Occipital lobe (tissue), 2 donors: Measurements from ENCODE around the gene DDR1. TPM values are rescaled to one million over a fixed set of nuclear protein-coding genes. Genes with fewer than 3 reads are reported as not detected.

Source experiments
- DNase-seq: peaks from one replicate; lab custom pipeline; 2025; lab: John Stamatoyannopoulos, UW
- total RNA-seq: library from RNA; depleted of rRNA; stranded (reverse); fragments of >200 nt; gene quantifications from one replicate; pipeline ENCODE4 v1.2.3, GENCODE V29; 2014

DDR1 gene
- total RNA-seq, 1 donor from 2014 or later: 108 TPM

DNA sequence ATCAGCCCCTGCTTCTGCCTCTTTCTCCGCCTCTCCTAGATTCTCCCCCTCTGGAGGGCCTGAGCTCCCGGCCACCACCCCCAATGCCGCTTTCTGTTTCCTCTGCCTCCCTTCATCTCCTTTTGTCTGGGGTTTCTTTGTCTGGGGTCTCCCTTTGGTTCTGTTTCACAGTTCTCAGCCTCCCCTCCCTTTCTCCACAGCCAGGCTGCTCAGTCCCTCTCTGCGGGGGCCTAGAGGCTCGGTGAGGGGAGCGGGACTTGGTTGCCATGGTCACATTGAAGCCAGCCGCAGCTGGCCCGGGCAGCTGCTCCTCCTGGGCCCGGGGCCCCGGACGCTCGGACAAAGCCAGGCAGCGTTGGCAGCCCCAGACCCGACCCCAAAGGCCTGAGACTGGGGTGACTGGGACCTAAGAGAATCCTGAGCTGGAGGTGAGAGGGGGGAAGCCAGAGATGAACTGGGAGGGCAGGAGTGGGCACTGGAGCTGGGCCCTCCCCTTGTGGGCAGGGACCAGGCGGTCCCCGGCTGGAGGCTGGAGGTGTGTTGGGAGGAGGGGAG lies 3.5 kb upstream of the DDR1 start:
- DNase-seq: peak; percentile 38

GRCh38 chr6:30881392-30882203 lies 2.7 kb upstream of the DDR1 start:
- no peak for DNase-seq

DNA sequence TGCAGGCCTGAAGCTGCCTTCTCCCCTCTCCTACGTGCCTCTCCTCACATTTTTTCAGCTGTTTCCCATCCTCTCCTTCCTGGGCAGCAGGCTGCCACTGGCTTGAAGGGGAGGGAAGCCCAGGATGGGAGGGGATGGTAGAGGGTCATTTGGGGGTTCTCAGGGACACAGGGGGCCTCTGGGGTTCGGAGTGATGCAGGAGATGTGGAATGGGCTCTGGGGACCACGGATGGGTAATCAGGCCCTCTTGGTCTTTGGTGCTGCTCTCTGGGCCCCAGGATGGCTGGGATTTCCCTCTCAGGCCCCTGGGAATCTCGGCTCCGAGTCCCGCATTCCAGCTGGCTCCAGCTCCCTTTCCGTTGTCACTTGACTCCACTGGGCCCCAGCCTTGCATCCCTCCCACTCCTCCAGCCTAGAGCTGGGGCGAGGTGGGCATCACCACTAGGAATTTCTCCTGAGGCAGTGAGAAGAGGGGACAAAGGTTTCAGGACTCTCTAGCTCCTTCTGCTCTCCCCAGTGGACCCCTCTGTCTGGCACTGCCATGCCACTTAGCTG lies 2.0 kb upstream of the DDR1 start:
- DNase-seq: no peak

DNA sequence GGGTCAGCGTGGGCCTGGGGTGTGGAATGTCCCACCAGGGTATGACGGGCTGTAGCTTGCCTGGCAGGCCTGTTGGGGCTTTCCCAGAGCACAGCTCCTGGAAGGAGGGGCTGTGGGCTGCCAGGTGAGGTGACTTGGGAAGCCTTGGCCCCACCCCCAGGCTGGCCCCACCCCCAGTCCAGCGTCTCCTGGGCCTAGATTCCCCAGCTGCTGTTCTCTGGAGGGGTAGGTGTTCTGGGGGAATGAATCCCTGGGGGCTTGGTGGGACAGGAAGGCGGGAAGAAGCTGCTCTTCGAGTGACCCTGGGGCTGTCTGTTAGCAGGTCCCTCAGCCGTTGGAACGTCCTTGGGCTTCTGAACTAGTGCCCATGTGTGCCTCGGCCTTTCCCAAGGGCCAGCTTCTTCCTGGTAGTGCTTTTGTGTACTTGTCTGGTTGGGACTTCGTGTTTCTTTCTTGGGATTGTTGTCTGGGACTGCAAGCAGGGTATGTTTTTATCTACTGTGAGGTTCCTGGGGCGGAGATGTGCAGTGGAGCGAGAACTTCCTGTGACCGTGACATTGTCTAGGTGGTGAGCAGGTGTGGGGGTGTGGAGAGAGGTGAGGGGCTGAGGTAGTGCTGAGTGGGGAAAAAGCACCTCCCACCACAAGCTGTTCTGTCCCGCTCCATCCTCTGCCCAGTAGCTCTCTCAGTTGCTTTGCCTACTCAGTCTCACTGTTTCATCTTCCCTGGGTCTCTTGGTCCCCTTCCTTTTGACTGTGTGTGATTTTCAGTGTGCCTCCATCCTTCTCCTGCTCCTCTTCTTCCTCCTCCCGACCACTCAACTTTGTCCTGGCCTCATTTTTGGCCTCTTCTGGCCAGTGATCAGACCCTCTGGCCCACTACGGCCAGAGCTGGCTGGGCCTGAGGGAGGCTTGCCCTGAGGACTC lies 1.3 kb upstream of the DDR1 start:
- no peak for DNase-seq

DNA sequence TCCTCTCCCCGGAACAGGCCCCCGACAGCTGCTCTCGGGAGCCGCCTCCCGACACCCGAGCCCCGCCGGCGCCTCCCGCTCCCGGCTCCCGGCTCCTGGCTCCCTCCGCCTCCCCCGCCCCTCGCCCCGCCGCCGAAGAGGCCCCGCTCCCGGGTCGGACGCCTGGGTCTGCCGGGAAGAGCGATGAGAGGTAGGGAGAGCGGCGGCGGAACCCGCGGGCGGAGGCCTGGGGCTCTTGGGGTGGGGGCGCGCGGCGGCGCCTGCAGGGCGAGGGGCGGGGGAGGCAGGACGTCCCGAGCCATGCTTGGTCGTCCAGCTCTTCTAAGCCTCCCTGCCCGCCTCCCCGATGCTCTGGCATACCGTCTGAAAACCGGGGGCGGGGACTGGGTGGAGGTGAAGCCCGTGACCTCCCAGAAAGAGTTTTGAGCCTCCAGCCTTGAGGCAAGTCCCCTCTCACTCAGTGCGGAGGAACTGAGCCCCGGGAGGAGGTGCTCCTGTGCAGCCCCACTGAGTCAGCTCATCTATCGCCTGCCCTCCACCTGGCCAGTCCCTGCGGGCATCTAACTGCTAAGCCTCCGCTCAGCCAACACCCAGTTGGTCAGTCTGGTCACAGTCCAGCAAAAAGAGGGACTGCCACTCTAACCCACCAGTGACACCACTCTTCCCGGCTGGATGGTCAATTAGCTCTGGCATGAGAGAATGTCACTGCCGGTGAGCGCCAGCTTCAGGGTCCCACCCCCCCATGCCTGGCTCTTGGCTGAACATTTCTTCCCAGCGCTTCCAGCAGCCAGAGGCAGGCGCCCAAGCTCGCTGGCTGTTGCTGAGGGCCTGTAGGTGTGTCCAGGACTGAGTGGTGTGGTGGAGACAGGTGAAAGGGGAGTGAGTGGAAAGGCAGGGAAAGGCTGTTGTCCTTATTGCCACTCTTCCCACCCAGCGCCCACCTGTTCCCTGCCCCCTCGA lies 482 bp downstream of the DDR1 start:
- peak; percentile 56 for DNase-seq

GRCh38 chr6:30885481-30885998 lies 1.2 kb downstream of the DDR1 start:
- DNase-seq: peak; percentile 56

DNA sequence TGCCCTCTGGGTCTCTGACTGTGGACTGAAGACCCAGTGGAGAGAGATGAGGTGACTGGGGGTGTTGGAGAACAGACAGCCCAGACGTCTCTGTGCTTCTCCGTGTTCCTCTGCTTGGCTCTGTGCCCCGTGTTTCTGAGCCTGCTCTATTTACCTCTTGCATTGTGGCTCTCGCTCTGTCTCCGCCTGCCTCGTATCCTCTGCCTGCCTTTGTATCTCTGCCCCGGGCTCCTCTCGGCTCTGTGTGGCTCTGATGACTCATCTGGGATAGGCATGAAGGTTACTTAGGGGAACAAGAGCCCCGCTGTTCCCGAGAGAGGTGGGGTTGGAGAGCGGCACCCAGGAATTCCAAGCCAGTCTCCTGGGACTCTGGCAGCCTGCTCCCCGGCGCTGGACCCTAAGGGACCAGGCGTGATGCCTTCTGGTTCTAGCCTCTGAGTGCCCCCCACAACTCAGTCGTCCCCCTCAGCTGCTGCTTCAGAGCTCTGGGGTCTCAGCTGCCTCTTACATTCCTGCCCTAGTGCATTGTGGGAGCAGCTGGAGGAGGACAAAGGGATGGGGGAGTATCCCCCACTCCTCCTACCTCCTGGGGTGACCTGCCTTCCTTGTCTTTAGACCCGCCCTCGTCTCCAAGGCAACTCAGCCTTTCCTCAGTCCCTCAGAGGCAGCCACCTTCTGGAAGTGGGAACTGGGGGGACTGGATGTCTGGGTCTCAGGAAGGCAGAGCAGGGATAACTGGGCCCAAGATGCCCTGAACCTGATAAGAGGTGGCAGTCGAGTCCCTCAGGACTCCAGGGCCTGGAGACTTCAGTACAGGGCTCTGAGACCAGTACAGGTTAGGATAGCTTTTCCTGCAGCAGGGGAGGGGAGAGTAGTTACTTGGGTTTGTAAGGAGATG lies 1.9 kb downstream of the DDR1 start:
- DNase-seq: peak; percentile 77

DNA sequence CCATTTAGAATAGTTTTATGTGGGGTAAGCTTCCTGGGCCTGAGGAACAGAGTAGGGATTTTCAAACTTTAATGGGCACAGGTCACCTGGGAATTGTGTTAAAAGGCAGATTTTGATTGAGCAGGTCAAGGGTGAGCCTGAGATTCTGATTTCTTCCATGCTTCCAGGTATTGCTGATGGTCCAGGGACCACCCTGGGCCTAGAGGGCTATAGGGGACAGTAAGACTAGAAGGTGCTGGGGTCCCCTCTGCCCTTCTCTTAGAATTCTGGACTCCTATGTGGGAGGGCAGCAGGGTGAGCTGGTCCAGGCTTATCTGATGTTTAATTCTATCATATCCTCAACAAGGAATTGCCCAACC lies 2.6 kb downstream of the DDR1 start:
- DNase-seq: no peak

DNA sequence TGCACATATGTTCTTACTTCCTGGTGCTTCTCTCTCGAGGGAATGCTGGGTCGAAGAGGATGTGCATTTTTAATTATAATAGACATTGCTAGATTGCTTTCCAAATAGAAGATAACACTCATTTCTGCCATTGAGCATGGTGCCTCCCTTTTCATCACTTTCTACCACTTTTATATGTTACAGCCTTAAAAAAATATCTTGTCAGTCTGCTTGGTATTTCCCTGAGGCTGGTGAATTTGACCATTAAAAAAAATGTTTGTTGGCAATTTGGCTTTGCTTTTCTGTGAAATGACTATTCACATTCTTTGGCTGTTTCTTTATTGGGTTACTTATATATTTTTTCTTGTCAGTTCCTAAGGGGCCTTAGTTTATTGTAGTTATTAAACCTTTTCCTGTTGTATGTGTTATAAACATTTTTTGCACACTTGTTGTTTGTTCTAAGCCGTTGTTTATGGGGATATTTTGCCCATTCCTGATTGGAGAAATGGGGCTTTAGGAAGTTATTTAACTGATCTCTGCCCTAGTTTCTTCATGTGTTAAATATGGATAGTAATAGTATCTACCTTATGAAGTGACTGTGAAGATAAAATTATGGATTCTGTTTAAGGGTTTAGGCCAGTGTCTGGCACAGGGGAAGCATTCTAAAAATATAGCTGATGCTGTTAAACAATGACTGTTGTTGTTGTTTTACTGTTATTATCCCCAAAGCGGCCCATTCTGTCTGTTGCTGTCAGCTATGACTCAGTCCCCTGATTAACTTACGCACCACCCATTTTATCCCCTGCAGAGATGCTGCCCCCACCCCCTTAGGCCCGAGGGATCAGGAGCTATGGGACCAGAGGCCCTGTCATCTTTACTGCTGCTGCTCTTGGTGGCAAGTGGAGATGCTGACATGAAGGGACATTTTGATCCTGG lies 3.8 kb downstream of the DDR1 start:
- peak; percentile 28 for DNase-seq

DNA sequence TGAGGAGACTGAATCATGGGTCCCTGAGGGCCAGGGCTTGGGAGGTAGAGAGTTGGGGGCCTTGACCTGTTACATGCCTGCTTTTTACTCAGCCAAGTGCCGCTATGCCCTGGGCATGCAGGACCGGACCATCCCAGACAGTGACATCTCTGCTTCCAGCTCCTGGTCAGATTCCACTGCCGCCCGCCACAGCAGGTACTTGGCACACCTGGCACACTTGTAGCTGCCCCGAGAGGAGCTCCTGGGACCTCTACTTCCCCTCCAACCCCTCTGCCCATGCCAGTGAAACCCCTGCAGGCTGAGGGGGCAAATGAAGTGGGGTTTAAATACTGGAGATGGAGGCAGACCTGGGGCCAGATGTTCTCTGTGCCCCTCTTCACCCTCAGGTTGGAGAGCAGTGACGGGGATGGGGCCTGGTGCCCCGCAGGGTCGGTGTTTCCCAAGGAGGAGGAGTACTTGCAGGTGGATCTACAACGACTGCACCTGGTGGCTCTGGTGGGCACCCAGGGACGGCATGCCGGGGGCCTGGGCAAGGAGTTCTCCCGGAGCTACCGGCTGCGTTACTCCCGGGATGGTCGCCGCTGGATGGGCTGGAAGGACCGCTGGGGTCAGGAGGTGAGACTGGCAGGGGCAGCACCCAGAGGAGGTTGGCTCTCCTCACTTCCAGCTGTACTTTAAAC lies 4.6 kb downstream of the DDR1 start:
- no peak for DNase-seq

DNA sequence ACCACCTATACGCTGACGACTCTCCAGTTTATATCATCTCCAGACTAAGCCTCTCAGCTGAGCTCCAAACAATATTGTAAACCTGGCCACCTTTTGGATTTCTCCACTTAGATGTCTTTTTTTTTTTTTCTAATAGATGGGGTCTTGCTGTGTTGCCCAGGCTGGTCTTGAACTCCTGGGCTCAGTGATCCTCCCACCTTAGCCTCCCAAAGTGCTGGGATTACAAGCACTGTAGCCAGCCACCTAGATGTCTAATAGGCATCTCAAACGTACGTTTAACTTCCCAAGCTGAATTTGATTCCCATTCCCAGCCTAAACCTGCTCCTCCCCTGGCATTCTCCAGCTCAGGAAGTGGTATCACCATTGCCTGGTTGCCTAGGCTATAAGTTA lies 5.2 kb downstream of the DDR1 start:
- DNase-seq: no peak

DNA sequence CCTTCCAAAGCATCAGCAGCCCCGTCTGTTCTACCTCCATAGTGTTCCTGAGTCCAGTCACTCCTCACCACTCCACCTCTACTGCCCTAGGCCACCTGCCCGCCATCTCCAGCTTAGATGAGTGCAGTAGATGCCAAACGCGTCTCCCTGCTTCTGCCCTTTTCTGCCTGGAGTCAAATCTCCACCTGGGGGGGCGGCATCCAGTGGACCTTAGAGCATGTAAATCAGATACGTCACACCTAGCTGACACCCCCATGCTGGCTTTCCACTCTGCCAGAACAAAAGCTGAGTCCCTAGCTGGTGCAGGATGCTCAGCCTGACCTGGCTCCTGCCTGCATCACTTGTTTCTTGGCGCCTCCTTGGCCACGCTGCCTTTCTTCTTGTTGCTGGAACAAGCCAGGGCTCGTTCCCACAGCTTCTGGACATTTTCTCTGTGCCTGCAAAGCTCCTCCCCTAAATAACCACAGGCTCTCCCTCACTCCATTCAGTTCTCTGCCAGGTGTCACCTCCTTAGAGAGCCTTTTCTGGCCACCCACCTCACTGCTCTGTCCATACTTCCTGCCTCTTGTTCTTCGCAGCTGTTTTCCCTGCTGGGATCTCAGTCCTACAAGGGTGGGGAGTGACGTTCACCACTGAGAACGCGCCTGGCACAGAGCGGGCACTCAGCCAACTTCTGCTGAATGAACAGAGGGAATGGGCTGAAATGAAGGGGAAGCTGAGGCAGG lies 5.8 kb downstream of the DDR1 start:
- peak; percentile 60 for DNase-seq

- no peak for DNase-seq
Measured at GRCh38 chr6:30890646-30891449, 6.5 kb downstream of the DDR1 start.

DNA sequence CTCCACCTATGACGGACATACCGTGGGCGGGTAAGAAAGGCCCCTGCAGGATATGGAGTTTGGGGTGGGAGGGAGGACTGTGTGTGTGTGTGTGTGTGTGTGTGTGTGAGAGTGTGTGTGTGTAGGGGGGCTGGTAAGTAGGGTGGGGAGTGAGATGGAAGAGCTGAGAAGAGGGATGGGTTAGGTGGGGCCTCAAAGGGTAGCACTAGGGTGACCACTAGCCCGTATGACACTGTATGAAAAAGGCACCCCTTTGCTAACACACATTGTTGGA lies 7.1 kb downstream of the DDR1 start:
- no peak for DNase-seq

DNA sequence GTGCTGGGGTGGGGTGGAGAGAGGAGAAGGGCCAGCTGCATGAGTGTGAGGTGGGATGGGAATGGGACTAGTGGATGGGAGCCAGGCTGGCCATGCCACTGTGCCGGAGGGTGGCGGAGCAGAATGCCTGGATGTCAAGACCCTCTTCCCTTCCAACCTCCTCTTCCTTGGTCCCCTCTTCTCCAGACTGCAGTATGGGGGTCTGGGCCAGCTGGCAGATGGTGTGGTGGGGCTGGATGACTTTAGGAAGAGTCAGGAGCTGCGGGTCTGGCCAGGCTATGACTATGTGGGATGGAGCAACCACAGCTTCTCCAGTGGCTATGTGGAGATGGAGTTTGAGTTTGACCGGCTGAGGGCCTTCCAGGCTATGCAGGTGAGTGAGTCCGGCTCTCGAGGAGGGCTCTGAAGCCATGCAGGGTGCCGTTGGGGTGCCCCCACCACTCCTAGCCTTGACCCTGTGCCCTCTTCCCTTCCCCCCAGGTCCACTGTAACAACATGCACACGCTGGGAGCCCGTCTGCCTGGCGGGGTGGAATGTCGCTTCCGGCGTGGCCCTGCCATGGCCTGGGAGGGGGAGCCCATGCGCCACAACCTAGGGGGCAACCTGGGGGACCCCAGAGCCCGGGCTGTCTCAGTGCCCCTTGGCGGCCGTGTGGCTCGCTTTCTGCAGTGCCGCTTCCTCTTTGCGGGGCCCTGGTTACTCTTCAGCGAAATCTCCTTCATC lies 7.7 kb downstream of the DDR1 start:
- DNase-seq: no peak

GRCh38 chr6:30893001-30893591 lies 8.8 kb downstream of the DDR1 start:
- no peak for DNase-seq
